Psoas muscle (tissue), 8 donors: ENCODE measurements around the gene SPTLC1. TPM values are rescaled to one million over a fixed set of nuclear protein-coding genes. Genes with fewer than 3 reads are reported as not detected.

Source experiments
- ATAC-seq, 4 donors: fragments of 200-7000 bp; cut with Tn5 transposase; one replicate each; pipeline ENCODE4 v1.9.1; 2020; ENCODE audit warnings: moderate library complexity in 3 of 4, mild to moderate bottlenecking in 2 of 4
- DNase-seq, 2 donors: peaks; one replicate each; pipeline ENCODE4 v3.0.0-alpha.2; 2020
- H3K27ac ChIP-seq: fragments of 200-600 bp; one replicate; pipeline ENCODE4 v1.8.0; 2022
- H3K27me3 ChIP-seq, 3 donors: fragments of 200-600 bp in 1 of 3; one replicate each; pipeline versions ENCODE4 v1.6.1 to v1.8.0; 2013 to 2022; ENCODE audit warnings: low read length in 2 of 3, mild to moderate bottlenecking in 2 of 3, moderate library complexity in 1 of 3; ENCODE audit not compliant: insufficient read depth in 3 of 3
- H3K36me3 ChIP-seq, 2 donors: fragments of 200-600 bp in 1 of 2; one replicate each; pipeline versions ENCODE4 v1.6.1 to v1.8.0; 2013 to 2022; ENCODE audit warnings: low read depth in 1 of 2, mild to moderate bottlenecking in 1 of 2, moderate library complexity in 1 of 2; ENCODE audit not compliant: insufficient read depth in 1 of 2
- H3K4me1 ChIP-seq: fragments of 200-600 bp; one replicate; pipeline ENCODE4 v1.8.0; 2022
- H3K4me3 ChIP-seq: fragments of 200-600 bp; one replicate; pipeline ENCODE4 v1.8.0; 2022; ENCODE audit warnings: mild to moderate bottlenecking
- H3K9me3 ChIP-seq: fragments of 200-600 bp; one replicate; pipeline ENCODE4 v1.8.0; 2022
- WGBS, 3 donors: extraction: QIAGEN DNeasy Blood & Tissue Kit; methylation state at CpG; one replicate each; pipeline versions ENCODE4 v1.1.6 to v1.1.7; 2013; 5-methylcytosine and 5-hydroxymethylcytosine counted together
- intact Hi-C, 2 donors: fragments of 100-400 bp; cut with DNase I; formaldehyde crosslinking; loops; one replicate each; pipeline versions ENCODE4 v1.11.0 to v1.14.2; 2022
- polyA plus RNA-seq, 3 donors: library from polyadenylated mRNA; stranded (reverse); fragments of 200-250 nt; gene quantifications; one replicate each; pipeline ENCODE4 v1.2.3, GENCODE V29; 2013
- total RNA-seq, 4 donors: library from RNA; stranded (reverse); fragmentation: NEBNext Ultra II Directional in 2 of 4; extraction: Animal tissue kit (Norgen Biotek cat#: 25700) in 2 of 4; gene quantifications; one replicate each; pipeline versions ENCODE4 v1.2.1 to v1.2.4, GENCODE V29; 2021 to 2023
- TF ChIP-seq, protein P1 (sequence below): fragments of 200-600 bp; IDR thresholded peaks from one replicate; pipeline ENCODE4 v1.8.0; 2022; ENCODE audit warnings: antibody characterized with exemption
- donor health status: healthy with polysubstance abuse.
- donor health status: DM: no; HTN: no; CAD: no; lungs with moderate emphysema.
- donor health status: Bipolar disorder and iron deficiency.
- donor health status: healthy.
- donor health status: DM: yes; HTN: yes; CAD: no.
- donor health status: DM: no; HTN: no; CAD: no.
- donor health status: DM: no; HTN: no; CAD: no.
- donor health status: DM: yes; HTN: yes; CAD: no.

The SPTLC1 gene
- total and polyA plus RNA-seq, 7 donors, result 12.2 to 29.8 (median 20.9) TPM

DNA sequence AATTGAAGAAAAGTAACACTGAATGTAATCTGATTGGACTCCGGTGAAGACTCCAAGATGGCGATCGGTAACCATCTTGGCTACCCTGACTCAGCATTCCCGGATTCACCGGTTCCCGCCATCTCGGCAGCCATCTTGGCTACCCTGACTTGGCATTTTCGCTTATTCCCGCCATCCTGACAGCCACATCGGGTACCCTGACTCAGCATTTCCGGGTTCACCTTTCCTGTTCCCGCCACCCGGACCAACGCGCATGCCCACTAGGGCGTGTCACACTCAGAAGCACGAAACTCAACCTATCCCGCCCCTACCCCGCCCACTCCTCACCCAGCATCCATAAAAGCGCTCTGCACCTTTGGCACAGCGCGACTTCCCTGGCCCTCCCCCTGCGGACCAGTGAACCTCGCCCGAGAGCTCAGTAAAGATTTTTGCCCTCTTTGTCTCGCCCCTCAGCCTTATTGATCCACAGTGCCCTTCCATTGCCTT is 17.2 kb downstream of the SPTLC1 start:
- ATAC-seq (peak; percentile 34 to 86 (median 64)), DNase-seq (peak; percentile 66 to 79)
- H3K36me3 ChIP-seq, result peaks cover 0 to 4% of the 10 kb centered on the region in 2 donors
- TF ChIP-seq, protein P1, sequence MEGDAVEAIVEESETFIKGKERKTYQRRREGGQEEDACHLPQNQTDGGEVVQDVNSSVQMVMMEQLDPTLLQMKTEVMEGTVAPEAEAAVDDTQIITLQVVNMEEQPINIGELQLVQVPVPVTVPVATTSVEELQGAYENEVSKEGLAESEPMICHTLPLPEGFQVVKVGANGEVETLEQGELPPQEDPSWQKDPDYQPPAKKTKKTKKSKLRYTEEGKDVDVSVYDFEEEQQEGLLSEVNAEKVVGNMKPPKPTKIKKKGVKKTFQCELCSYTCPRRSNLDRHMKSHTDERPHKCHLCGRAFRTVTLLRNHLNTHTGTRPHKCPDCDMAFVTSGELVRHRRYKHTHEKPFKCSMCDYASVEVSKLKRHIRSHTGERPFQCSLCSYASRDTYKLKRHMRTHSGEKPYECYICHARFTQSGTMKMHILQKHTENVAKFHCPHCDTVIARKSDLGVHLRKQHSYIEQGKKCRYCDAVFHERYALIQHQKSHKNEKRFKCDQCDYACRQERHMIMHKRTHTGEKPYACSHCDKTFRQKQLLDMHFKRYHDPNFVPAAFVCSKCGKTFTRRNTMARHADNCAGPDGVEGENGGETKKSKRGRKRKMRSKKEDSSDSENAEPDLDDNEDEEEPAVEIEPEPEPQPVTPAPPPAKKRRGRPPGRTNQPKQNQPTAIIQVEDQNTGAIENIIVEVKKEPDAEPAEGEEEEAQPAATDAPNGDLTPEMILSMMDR, result no peak
- peaks cover 11% of the 10 kb centered on the region for H3K4me1 ChIP-seq
- H3K27ac ChIP-seq, result peak overlapping the region; percentile 31
- H3K27me3 ChIP-seq, result no peaks in the 10 kb centered on the region
- peak overlapping the region; percentile 42 for H3K4me3 ChIP-seq
- WGBS, 3 donors, result 40 to 64% (median 41%) methylated on average over 26 of the region's 26 CpGs
- no peaks in the 10 kb centered on the region for H3K9me3 ChIP-seq
- intact Hi-C loops, result no loop called here

DNA sequence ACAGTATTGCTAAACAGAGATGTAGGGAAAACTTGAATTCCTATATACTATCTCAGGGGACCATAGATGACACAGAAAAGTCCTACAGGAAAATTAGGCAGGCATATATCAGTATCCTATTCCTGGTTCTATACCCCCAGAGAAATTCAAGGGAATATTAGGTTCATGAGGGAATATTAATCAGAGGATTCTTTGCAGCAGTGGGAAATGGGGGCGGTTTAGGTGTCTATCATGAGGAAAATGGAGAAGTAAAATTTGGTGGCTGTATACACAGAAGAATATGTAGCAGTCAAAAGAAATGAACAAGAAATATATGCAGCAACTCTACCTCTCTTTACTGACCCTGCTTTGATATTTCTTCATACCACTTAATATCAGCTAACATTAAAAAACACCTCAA is 20.0 kb downstream of the SPTLC1 start:
- Histone ChIP-seq H3K36me3 (no peaks in the 10 kb centered on the region), H3K27ac (no peak overlapping the region), H3K9me3 (no peaks in the 10 kb centered on the region), H3K27me3 (no peaks in the 10 kb centered on the region), H3K4me1 (peaks cover 11% of the 10 kb centered on the region), H3K4me3 (no peak overlapping the region)
- intact Hi-C loops, result no loop called here
- TF ChIP-seq, protein P1, result no peak
- WGBS, 3 donors, result 93 to 100% (median 100%) methylated on average over 1 of the region's 1 CpG
- ATAC-seq (no peak), DNase-seq (no peak)

DNA sequence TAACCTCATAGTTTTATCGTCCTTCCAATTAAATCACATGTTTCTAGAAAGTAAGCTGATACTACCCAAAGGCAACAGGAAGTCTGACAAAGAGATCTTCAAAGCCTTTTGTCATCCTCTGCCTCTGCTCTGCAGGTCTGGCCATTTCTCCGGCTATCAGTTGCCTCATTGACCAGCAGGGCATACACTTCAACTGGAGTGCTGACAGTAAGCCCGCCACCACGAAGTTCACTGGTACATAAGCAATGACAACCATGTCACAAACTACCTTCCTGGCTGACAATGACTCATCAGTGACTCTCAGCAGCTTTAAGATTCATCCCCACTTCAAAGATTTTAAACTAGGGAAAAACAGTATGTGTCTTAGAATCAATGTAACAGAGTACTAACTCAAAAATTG is 20.6 kb downstream of the SPTLC1 start:
- no peaks in the 10 kb centered on the region for H3K9me3 ChIP-seq
- H3K27ac ChIP-seq, result peak overlapping the region; percentile 2
- intact Hi-C loops, result no loop called here
- WGBS, 3 donors, result 79 to 88% (median 84%) methylated on average over 4 of the region's 4 CpGs
- H3K36me3 ChIP-seq, result no peaks in the 10 kb centered on the region
- H3K4me3 ChIP-seq, result no peak overlapping the region
- TF ChIP-seq, protein P1, result no peak
- peaks cover 11% of the 10 kb centered on the region for H3K4me1 ChIP-seq
- DNase-seq (no peak), ATAC-seq (peak; percentile 40 to 95 (median 50))
- no peaks in the 10 kb centered on the region for H3K27me3 ChIP-seq

DNA sequence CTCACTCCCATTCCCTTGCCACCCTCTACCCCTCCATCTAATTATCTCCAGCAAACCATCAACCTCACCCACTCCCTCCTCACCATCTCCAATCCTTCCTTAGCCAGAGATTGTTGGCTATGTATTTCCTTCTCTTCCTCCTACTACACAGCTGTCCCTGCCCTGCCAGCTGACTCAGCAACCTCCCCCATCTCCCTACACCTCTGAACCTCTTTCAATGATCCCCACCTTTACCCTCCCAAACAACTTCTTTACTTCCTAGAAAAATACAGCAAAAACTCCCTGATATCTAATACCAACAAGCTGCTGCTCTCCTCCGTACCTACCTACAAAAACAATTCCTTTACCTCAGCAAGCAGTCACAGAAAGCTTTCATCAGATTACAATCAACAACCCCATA is 37.3 kb downstream of the SPTLC1 start:
- WGBS, 3 donors, result 94 to 99% (median 97%) methylated on average over 1 of the region's 1 CpG
- no peak for ATAC-seq
- H3K36me3 ChIP-seq, result peaks cover 7 to 54% of the 10 kb centered on the region in 2 donors

More for the DNA sequence above, 37.3 kb downstream of the SPTLC1 start:
- intact Hi-C loops, result no loop called here
- Histone ChIP-seq H3K27me3 (no peaks in the 10 kb centered on the region), H3K4me3 (no peak overlapping the region), H3K27ac (no peak overlapping the region), H3K4me1 (no peaks in the 10 kb centered on the region), H3K9me3 (no peaks in the 10 kb centered on the region)
- TF ChIP-seq, protein P1, result no peak
- no peak for DNase-seq
